Esophagus squamous epithelium (tissue), 5 donors: Measurements from ENCODE around the gene ODF2. TPM values are rescaled to one million over a fixed set of nuclear protein-coding genes. Genes with fewer than 3 reads are reported as not detected.
"Not testable (repeated sequence)": the region's sequence is repeated elsewhere in the genome, so short reads cannot be mapped to it uniquely, and the experiment has no call there.

Source experiments
- DNase-seq: peaks from one replicate; lab custom pipeline; 2025; lab: John Stamatoyannopoulos, UW
- H3K27ac ChIP-seq, 4 donors: fragments of 200-600 bp; sonication (generic); one replicate each; pipeline ENCODE4 v1.5.1; 2016 to 2019; ENCODE audit warnings: mild to moderate bottlenecking in 1 of 4
- H3K27me3 ChIP-seq, 4 donors: fragments of 200-600 bp; sonication (generic); 1 replicate in 3 of 4; 2 replicates in 1 of 4; pipeline versions ENCODE4 v1.5.1 to v1.6.0; 2017 to 2021; ENCODE audit warnings: antibody characterized with exemption in 1 of 4
- H3K36me3 ChIP-seq, 3 donors: fragments of 200-600 bp; sonication (generic); one replicate each; pipeline ENCODE4 v1.5.1; 2016 to 2019
- H3K4me1 ChIP-seq, 3 donors: fragments of 200-600 bp; sonication (generic); one replicate each; pipeline ENCODE4 v1.5.1; 2017 to 2019
- H3K4me3 ChIP-seq, 4 donors: fragments of 200-600 bp; sonication (generic); 1 replicate in 3 of 4; 2 replicates in 1 of 4; pipeline ENCODE4 v1.5.1; 2016 to 2019; ENCODE audit warnings: mild to moderate bottlenecking in 2 of 4, moderate library complexity in 1 of 4
- H3K9me3 ChIP-seq, 3 donors: fragments of 200-600 bp; sonication (generic); one replicate each; pipeline ENCODE4 v1.5.1; 2016 to 2019
- POLR2A ChIP-seq, 4 donors: fragments of 450-650 bp; IDR thresholded peaks; one replicate each; pipeline ENCODE4 v1.6.1; 2017; ENCODE audit warnings: antibody characterized with exemption in 4 of 4, mild to moderate bottlenecking in 4 of 4, moderate library complexity in 3 of 4
- WGBS, 2 donors: methylation state at CpG; one replicate each; pipeline ENCODE4 v1.1.5; 2018; 5-methylcytosine and 5-hydroxymethylcytosine counted together
- intact Hi-C: fragments of 100-400 bp; cut with DNase I; formaldehyde crosslinking; loops from one replicate; pipeline ENCODE4 v1.15.0; 2022
- total RNA-seq, 4 donors: library from RNA; depleted of rRNA; stranded (reverse); fragments of >200 nt; gene quantifications; one replicate each; pipeline ENCODE4 v1.1.0, GENCODE V29; 2016
- TF ChIP-seq, protein P1 (sequence below), 6 experiments: fragments of 450-650 bp in 4 of 6; fragments of 200-600 bp in 2 of 6; sonication (generic) in 2 of 6; IDR thresholded peaks; one replicate each; pipeline ENCODE4 v1.5.1; 2016 to 2019; ENCODE audit warnings: antibody characterized with exemption in 6 of 6, mild to moderate bottlenecking in 4 of 6, moderate library complexity in 4 of 6
- donor health status: DM: yes; HTN: yes; CAD: no.

ODF2 gene
- total RNA-seq, 4 donors from 2014 or later, result 13.2 to 28.0 (median 19.8) TPM

DNA sequence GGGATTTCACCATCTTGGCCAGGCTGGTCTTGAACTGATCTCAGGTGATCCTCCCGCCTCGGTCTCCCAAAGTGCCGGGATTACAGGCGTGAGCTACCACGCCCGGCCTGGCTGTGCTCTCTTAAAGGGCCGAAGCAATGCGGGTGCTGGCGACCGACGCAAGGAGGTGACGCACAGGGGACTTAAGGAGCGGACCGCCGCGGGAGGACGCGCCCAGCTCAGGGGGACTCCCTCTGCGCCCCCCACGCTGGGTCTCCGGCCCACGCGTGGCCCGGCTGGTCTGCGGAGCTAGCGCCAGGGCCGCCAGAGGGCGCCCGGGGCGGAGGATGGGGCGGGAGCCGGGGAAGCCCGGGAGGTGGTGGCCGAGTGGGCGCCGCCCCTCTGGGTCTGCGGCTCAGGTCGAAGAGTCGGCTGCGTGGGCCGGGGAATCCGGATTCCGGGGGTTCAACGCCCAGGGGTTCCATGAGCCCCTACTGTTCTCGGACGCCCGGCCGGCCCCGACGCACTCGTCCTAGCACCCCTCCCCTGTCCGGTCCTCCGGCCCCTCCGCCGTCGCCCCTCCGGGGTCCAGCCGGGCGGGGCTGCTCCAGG is 35.7 kb upstream of the ODF2 start:
- WGBS, 2 donors, result 0% methylated on average over 14 of the region's 59 CpGs; no CpG with 5 or more reads in 1 of the 2 donors
- Histone ChIP-seq H3K4me1 (peaks cover 19 to 51% (median 25%) of the 10 kb centered on the region in 3 donors), H3K9me3 (no peaks in the 10 kb centered on the region), H3K27me3 (peaks cover 0 to 16% (median 0%) of the 10 kb centered on the region in 4 donors), H3K27ac (peak overlapping the region; percentile 57 to 91 (median 74)), H3K4me3 (peak overlapping the region; percentile 52 to 95 (median 75)), H3K36me3 (peaks cover 0 to 14% (median 0%) of the 10 kb centered on the region in 3 donors)
- TF ChIP-seq, protein P1, sequence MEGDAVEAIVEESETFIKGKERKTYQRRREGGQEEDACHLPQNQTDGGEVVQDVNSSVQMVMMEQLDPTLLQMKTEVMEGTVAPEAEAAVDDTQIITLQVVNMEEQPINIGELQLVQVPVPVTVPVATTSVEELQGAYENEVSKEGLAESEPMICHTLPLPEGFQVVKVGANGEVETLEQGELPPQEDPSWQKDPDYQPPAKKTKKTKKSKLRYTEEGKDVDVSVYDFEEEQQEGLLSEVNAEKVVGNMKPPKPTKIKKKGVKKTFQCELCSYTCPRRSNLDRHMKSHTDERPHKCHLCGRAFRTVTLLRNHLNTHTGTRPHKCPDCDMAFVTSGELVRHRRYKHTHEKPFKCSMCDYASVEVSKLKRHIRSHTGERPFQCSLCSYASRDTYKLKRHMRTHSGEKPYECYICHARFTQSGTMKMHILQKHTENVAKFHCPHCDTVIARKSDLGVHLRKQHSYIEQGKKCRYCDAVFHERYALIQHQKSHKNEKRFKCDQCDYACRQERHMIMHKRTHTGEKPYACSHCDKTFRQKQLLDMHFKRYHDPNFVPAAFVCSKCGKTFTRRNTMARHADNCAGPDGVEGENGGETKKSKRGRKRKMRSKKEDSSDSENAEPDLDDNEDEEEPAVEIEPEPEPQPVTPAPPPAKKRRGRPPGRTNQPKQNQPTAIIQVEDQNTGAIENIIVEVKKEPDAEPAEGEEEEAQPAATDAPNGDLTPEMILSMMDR (IDR thresholded peaks at IDR 0.05), result peak; percentile 60 to 84 (median 70)
- no peak for TF ChIP-seq POLR2A (IDR thresholded peaks at IDR 0.05)
- no peak for DNase-seq
- intact Hi-C loops, result no loop called here

DNA sequence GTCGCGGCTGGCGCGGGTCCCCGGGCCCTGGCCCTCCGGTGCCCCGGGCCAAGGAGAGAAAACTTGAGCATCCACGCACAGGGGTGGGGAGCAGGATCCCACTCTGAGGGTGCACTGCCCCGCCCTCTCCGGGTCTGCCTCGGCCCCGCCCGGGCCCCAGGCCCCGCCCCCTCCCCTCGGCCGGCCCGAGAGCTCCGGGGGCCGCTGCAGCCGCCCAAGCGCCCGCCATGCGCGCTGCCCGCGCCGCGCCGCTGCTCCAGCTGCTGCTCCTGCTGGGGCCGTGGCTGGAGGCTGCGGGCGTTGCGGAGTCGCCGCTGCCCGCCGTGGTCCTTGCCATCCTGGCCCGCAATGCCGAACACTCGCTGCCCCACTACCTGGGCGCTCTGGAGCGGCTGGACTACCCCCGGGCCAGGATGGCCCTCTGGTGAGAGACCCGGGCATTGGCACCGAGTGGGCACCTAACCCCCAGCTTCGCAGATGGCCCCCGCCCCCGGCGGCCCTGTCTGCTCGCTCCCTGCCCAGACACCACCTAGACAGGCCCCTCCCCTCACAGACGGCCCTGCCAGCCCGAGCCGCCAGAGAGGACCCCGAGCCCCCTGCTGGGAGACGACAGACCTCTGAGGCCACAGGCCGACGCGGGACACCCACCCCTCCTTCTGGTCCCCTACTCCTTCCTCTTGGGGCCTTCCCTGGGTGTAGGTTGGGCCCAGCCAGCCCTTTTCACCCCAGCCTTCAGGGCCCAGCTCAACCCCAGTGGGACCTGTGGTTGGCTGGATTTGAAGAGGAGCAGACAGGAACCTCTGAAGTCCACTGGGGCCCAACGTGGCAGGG is 34.9 kb upstream of the ODF2 start, which contains the start of gene CERCAM:
Gene CERCAM (plus strand): TSS at position 207 of the 831 bp plus-strand sequence. CDS start 21 bp downstream, at position 228.
- intact Hi-C loops, result no loop called here
- H3K9me3 ChIP-seq, result no peaks in the 10 kb centered on the region
- peak within 1 kb of the TSS; percentile 57 to 91 (median 74) for H3K27ac ChIP-seq
- H3K36me3 ChIP-seq, result peaks cover 0 to 17% (median 0%) of the 10 kb centered on the region in 3 donors
- WGBS, 2 donors, result 0% methylated on average over 1 of the region's 59 CpGs; no CpG with 5 or more reads in 1 of the 2 donors
- peak within 1 kb of the TSS; percentile 52 to 95 (median 75) for H3K4me3 ChIP-seq
- H3K4me1 ChIP-seq, result peaks cover 19 to 46% (median 25%) of the 10 kb centered on the region in 3 donors
- TF ChIP-seq, protein P1 (IDR thresholded peaks at IDR 0.05), result no peak
- TF ChIP-seq POLR2A (IDR thresholded peaks at IDR 0.05), result no peak
- no peak for DNase-seq
- peaks cover 0 to 10% (median 0%) of the 10 kb centered on the region in 4 donors for H3K27me3 ChIP-seq

DNA sequence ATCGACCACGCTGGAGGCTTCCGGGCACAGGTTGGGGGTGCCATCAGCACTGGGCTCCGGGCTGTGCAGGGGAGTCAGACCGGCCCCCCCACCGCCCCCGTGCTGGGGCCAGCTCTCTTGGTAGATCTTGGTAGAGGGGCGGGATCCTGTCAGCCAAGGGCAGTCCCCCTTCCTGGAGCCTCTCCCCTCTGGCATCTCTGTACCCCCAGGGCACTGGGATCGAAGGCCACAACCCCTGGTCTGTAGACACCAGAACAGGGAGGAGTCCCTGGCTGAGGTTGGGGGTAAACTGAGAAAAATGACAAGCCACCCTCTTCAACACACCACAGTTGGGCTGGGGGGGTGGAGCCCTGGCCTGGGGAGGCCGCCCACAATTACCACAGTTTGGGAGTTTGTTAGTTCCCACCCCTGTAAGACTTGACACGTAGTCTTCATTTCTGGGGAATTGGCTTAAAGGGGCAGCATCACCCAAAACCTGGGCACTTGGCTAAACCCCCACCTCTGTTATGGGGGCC is 34.3 kb upstream of the ODF2 start:
- H3K27ac ChIP-seq, result peak overlapping the region in 3 of 4 donors; percentile 49 to 91 (median 88)
- WGBS, 2 donors, result 49% methylated on average over 5 of the region's 11 CpGs; no CpG with 5 or more reads in 1 of the 2 donors

DNA sequence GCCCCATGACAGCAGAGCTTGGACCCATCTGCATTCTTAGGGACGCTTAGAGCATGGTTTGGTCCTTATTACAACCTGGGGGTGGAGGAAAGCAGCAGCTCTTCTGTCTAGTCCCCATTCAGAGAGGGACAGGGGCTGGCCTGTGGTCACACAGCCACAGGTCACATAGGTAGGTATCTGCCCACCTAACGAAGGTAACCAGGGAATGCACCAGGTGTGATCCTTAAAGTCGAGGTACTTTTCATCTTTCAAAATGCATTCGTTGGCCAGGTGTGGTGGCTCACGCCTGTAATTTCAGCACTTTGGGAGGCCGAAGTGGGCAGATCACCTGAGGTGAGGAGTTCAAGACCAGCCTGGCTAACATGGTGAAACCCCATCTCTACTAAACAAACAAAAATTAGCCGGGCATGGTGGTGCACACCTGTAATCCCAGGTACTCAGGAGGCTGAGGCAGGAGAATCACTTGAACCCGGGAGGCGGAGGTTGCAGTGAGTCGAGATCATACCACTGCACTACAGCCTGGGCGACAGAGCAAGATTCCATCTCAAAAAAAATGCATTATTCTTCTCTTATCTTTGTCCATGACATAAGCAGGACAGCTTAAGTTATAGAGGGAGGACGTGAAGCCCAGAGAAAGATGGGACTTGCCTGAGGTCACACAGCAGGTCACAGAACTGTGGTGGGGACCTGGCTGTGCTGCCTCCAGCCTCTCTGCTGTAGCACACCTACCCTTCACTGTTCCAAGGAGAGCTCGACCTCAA is 33.6 kb upstream of the ODF2 start:
- Histone ChIP-seq H3K27ac (peak overlapping the region in 2 of 4 donors; percentile 88 to 91), H3K4me3 (peak overlapping the region in 1 of 4 donors; percentile 89)
- WGBS, 2 donors, result 80 to 87% methylated on average over 8 to 11 of the region's 13 CpGs

More for the DNA sequence above, 34.3 kb upstream of the ODF2 start:
- no peaks in the 10 kb centered on the region for H3K9me3 ChIP-seq
- H3K4me1 ChIP-seq, result peaks cover 19 to 39% (median 25%) of the 10 kb centered on the region in 3 donors
- intact Hi-C loops, result no loop called here
- TF ChIP-seq POLR2A (IDR thresholded peaks at IDR 0.05), result no peak
- TF ChIP-seq, protein P1 (IDR thresholded peaks at IDR 0.05), result no peak
- H3K36me3 ChIP-seq, result peaks cover 0 to 17% (median 0%) of the 10 kb centered on the region in 3 donors
- no peak for DNase-seq
- peak overlapping the region in 3 of 4 donors; percentile 61 to 95 (median 89) for H3K4me3 ChIP-seq
- H3K27me3 ChIP-seq, result peaks cover 0 to 9% (median 0%) of the 10 kb centered on the region in 4 donors

DNA sequence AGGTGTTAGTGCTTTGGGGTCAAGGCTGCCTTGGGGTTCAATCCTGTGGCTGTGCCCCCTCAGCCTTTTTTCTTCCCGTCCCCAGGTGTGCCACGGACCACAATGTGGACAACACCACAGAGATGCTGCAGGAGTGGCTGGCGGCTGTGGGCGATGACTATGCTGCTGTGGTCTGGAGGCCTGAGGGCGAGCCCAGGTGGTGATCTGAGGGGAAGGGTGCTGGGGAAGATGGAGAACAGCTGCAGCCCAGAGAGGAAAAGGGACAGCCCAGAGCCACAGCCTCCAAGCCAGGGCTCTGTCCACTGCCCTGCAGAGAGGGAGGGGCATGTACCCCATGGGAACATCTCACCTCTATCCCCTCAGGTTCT is 33.0 kb upstream of the ODF2 start:
- no peak for DNase-seq
- intact Hi-C loops, result no loop called here
- WGBS, 2 donors, result 51 to 100% methylated on average over 1 to 4 of the region's 5 CpGs
- Histone ChIP-seq H3K27me3 (peaks cover 0 to 6% (median 0%) of the 10 kb centered on the region in 4 donors), H3K4me1 (peaks cover 19 to 37% (median 25%) of the 10 kb centered on the region in 3 donors), H3K36me3 (peaks cover 0 to 17% (median 0%) of the 10 kb centered on the region in 3 donors), H3K4me3 (no peak overlapping the region), H3K9me3 (no peaks in the 10 kb centered on the region), H3K27ac (no peak overlapping the region)
- no peak for TF ChIP-seq POLR2A (IDR thresholded peaks at IDR 0.05)
- TF ChIP-seq, protein P1 (IDR thresholded peaks at IDR 0.05), result no peak

More for the DNA sequence above, 33.6 kb upstream of the ODF2 start:
- H3K27me3 ChIP-seq, DNase-seq, intact Hi-C loops, H3K9me3 ChIP-seq: not testable (repeated sequence)
- Histone ChIP-seq H3K36me3 (peaks cover 0 to 17% (median 0%) of the 10 kb centered on the region in 3 donors), H3K4me1 (peaks cover 19 to 37% (median 25%) of the 10 kb centered on the region in 3 donors)

DNA sequence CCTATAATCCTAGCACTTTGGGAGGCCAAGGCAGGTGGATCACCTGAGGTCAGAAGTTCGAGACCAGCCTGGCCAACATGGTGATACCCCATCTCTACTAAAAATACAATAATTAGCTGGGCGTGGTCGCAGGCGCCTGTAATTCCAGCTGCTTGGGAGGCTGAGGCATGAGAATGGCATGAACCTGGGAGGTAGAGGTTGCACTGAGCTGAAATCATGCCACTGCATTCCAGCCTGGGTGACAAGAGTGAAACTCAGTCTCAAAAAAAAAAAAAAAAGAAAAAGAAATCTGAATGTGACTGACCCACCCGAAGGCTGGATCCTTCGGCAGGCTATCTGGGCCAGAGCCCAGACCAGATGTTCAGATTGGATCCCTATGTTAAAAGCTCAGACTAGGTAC is 32.5 kb upstream of the ODF2 start:
- peaks cover 0 to 17% (median 0%) of the 10 kb centered on the region in 3 donors for H3K36me3 ChIP-seq
- H3K27ac ChIP-seq, DNase-seq, intact Hi-C loops, H3K4me3 ChIP-seq, H3K27me3 ChIP-seq, H3K9me3 ChIP-seq: not testable (repeated sequence)
- H3K4me1 ChIP-seq, result peaks cover 19 to 37% (median 25%) of the 10 kb centered on the region in 3 donors
- WGBS, 2 donors, result 56 to 77% methylated on average over 6 of the region's 6 CpGs
